Neutrophil (primary cell): ENCODE data around the gene FGG.

Experiments used
- H3K27ac ChIP-seq: fragments of 200-600 bp; sonication (generic); 2 replicates; pipeline ENCODE4 v1.5.1; 2016; ENCODE audit warnings: mild to moderate bottlenecking, moderate library complexity
- H3K27me3 ChIP-seq: fragments of 200-600 bp; sonication (generic); 2 replicates; pipeline ENCODE4 v1.6.0; 2016; ENCODE audit warnings: mild to moderate bottlenecking
- H3K36me3 ChIP-seq: fragments of 200-600 bp; sonication (generic); 2 replicates; pipeline ENCODE4 v1.5.1; 2017
- H3K4me1 ChIP-seq, 2 experiments: fragments of 200-600 bp in 1 of 2; sonication (generic) in 1 of 2; 1 replicate in 1 of 2; 2 replicates in 1 of 2; pipeline versions ENCODE4 v1.5.1 to v1.6.1; 2013 to 2016; ENCODE audit warnings: low read depth in 1 of 2, low read length in 1 of 2, mild to moderate bottlenecking in 1 of 2, moderate library complexity in 1 of 2; ENCODE audit not compliant: control insufficient read depth in 1 of 2, insufficient read depth in 1 of 2
- H3K4me3 ChIP-seq, 2 experiments: fragments of 200-600 bp in 1 of 2; sonication (generic) in 1 of 2; 1 replicate in 1 of 2; 2 replicates in 1 of 2; pipeline ENCODE4 v1.5.1; 2013 to 2016; ENCODE audit warnings: low read depth in 1 of 2, low read length in 1 of 2, mild to moderate bottlenecking in 1 of 2, moderate library complexity in 1 of 2
- H3K9me3 ChIP-seq: fragments of 200-600 bp; sonication (generic); 2 replicates; pipeline ENCODE4 v1.5.1; 2016
- TF ChIP-seq, protein P1 (sequence below): fragments of 200-600 bp; sonication (generic); IDR thresholded peaks from 2 replicates; pipeline ENCODE4 v1.5.1; 2016; ENCODE audit warnings: antibody characterized with exemption

The FGG gene

DNA sequence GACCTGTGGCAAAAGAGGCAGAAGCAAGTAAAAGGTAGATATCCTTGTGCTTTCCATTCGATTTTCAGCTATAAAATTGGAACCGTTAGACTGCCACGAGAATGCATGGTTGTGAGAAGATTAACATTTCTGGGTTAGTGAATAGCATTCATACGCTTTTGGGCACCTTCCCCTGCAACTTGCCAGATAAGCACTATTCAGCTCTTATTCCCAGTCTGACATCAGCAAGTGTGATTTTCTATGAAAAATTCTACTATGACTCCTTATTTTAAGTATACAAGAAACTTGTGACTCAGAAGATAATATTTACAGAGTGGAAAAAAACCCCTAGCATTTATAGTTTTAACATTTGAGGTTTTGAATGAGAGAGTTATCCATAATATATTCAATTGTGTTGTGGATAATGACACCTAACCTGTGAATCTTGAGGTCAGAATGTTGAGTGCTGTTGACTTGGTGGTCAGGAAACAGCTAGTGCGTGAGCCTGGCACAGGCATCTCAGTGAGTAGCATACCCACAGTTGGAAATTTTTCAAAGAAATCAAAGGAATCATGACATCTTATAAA lies 45.7 kb downstream of the FGG start:
- H3K27ac ChIP-seq: no peak overlapping the region
- no peaks in the 10 kb centered on the region for H3K9me3 ChIP-seq
- no peaks in the 10 kb centered on the region for H3K27me3 ChIP-seq
- H3K4me1 ChIP-seq: no peaks in the 10 kb centered on the region
- H3K4me3 ChIP-seq: no peak overlapping the region
- TF ChIP-seq, protein P1, sequence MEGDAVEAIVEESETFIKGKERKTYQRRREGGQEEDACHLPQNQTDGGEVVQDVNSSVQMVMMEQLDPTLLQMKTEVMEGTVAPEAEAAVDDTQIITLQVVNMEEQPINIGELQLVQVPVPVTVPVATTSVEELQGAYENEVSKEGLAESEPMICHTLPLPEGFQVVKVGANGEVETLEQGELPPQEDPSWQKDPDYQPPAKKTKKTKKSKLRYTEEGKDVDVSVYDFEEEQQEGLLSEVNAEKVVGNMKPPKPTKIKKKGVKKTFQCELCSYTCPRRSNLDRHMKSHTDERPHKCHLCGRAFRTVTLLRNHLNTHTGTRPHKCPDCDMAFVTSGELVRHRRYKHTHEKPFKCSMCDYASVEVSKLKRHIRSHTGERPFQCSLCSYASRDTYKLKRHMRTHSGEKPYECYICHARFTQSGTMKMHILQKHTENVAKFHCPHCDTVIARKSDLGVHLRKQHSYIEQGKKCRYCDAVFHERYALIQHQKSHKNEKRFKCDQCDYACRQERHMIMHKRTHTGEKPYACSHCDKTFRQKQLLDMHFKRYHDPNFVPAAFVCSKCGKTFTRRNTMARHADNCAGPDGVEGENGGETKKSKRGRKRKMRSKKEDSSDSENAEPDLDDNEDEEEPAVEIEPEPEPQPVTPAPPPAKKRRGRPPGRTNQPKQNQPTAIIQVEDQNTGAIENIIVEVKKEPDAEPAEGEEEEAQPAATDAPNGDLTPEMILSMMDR: no peak
- H3K36me3 ChIP-seq: no peaks in the 10 kb centered on the region

DNA sequence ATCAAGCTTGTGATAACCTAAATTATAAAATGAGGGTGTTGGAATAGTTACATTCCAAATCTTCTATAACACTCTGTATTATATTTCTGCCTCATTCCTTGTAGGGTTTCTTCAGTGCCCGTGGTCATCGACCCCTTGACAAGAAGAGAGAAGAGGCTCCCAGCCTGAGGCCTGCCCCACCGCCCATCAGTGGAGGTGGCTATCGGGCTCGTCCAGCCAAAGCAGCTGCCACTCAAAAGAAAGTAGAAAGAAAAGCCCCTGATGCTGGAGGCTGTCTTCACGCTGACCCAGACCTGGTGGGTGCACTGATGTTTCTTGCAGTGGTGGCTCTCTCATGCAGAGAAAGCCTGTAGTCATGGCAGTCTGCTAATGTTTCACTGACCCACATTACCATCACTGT lies 46.8 kb downstream of the FGG start:
- TF ChIP-seq, protein P1: no peak
- Histone ChIP-seq H3K27me3 (no peaks in the 10 kb centered on the region), H3K36me3 (no peaks in the 10 kb centered on the region), H3K9me3 (no peaks in the 10 kb centered on the region), H3K4me3 (no peak overlapping the region), H3K4me1 (no peaks in the 10 kb centered on the region), H3K27ac (no peak overlapping the region)

DNA sequence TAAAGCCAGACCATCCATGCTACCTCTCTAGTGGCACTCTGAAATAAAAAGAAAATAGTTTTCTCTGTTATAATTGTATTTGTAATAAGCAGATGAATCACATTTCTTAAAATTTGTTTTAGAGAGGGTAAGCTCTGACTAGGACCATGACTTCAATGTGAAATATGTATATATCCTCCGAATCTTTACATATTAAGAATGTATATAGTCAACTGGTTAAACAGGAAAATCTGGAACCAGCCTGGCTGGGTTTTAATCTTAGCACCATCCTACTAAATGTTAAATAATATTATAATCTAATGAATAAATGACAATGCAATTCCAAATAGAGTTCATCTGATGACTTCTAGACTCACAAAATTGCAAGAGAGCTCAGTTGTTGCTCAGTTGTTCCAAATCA lies 48.1 kb downstream of the FGG start:
- no peaks in the 10 kb centered on the region for H3K36me3 ChIP-seq
- H3K4me3 ChIP-seq: no peak overlapping the region
- TF ChIP-seq, protein P1: no peak
- H3K27me3 ChIP-seq: no peaks in the 10 kb centered on the region
- no peaks in the 10 kb centered on the region for H3K9me3 ChIP-seq
- H3K4me1 ChIP-seq: no peaks in the 10 kb centered on the region
- H3K27ac ChIP-seq: no peak overlapping the region

DNA sequence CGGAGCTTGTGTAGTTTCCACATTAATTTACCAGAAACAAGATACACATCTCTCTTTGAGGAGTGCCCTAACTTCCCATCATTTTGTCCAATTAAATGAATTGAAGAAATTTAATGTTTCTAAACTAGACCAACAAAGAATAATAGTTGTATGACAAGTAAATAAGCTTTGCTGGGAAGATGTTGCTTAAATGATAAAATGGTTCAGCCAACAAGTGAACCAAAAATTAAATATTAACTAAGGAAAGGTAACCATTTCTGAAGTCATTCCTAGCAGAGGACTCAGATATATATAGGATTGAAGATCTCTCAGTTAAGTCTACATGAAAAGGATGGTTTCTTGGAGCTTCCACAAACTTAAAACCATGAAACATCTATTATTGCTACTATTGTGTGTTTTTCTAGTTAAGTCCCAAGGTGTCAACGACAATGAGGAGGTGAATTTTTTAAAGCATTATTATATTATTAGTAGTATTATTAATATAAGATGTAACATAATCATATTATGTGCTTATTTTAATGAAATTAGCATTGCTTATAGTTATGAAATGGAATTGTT lies 49.7 kb downstream of the FGG start, which contains the start of gene FGB:
Gene FGB, plus strand, starts transcription at position 315 of the 558 bp plus-strand sequence. Its CDS starts 8 bp downstream, at position 323.
- H3K36me3 ChIP-seq: no peaks in the 10 kb centered on the region
- H3K4me3 ChIP-seq: no peak within 1 kb of the TSS
- H3K27me3 ChIP-seq: no peaks in the 10 kb centered on the region
- TF ChIP-seq, protein P1: no peak
- H3K27ac ChIP-seq: no peak within 1 kb of the TSS
- no peaks in the 10 kb centered on the region for H3K4me1 ChIP-seq
- H3K9me3 ChIP-seq: no peaks in the 10 kb centered on the region

DNA sequence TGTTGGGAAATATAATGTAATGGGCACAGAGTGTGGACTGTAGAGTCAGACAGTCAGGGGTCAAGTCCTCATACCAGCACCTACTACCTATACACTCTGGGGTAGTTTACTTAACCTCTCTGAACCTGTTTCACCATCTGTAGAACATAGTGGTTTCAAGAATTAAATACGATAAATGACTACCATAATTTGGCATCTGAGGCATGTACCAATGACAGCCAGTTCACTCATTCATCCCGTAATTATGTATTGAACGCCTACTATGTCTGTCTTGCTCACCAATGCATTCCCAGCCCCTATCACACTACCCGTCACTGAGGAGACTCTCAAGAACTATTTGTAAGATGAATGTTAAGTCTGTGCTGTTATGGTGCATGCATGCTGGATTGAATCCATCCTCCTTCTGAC lies 51.6 kb downstream of the FGG start:
- H3K36me3 ChIP-seq: no peaks in the 10 kb centered on the region
- H3K27me3 ChIP-seq: no peaks in the 10 kb centered on the region
- H3K4me3 ChIP-seq: no peak overlapping the region
- H3K9me3 ChIP-seq: no peaks in the 10 kb centered on the region
- TF ChIP-seq, protein P1: no peak
- H3K27ac ChIP-seq: no peak overlapping the region
- H3K4me1 ChIP-seq: no peaks in the 10 kb centered on the region
